ENCODE data around the gene SDK2. TPM values are rescaled to one million over a fixed set of nuclear protein-coding genes. Genes with fewer than 3 reads are reported as not detected.

SDK2 gene
- total and polyA plus RNA-seq, 2 experiments from 2014 or later = 0.74 to 5.1 TPM

- TF ChIP-seq ZNF462 (CRISPR knock-in tag; IDR thresholded peaks at IDR 0.05) = no peak
These were observed 102.7 kb downstream of the SDK2 start (continued) for GRCh38 chr17:73541561-73541981.

- no peaks in the 10 kb centered on the region for H3K79me2 ChIP-seq (replicated peaks; ENCODE audit: insufficient read depth)
- no peak overlapping the region for H2AFZ ChIP-seq
- peaks cover 42% of the 10 kb centered on the region for H3K4me1 Mint-ChIP-seq
- H3K27me3 ChIP-seq (ENCODE audit: insufficient read depth) = no peaks in the 10 kb centered on the region
- H3K4me1 ChIP-seq (ENCODE audit: insufficient read depth) = no peaks in the 10 kb centered on the region
- no peaks in the 10 kb centered on the region for H4K20me1 ChIP-seq (replicated peaks; ENCODE audit: insufficient read depth)
- H3K36me3 ChIP-seq (ENCODE audit: insufficient read depth) = no peaks in the 10 kb centered on the region
- H3K9me3 Mint-ChIP-seq = no peaks in the 10 kb centered on the region
- H3K27me3 Mint-ChIP-seq (ENCODE audit: insufficient read depth, low read depth, poor library complexity) = peaks cover 5% of the 10 kb centered on the region
- DNase-seq (ENCODE audit: low spot score) = no peak
- no peak overlapping the region for H3K27ac Mint-ChIP-seq
- H3K4me2 ChIP-seq = no peak overlapping the region
- no peak overlapping the region for H3K4me3 ChIP-seq
- no peaks in the 10 kb centered on the region for H3K9me2 ChIP-seq (ENCODE audit: insufficient read depth)
- H3K4me3 Mint-ChIP-seq = no peak overlapping the region
- H3K27ac ChIP-seq (ENCODE audit: low read depth) = no peak overlapping the region
- H3F3A ChIP-seq (replicated peaks; ENCODE audit: low read depth) = no peaks in the 10 kb centered on the region
- no peak; the same call in 2 of the 3 replicates for ATAC-seq
- no peaks in the 10 kb centered on the region for H3K36me3 Mint-ChIP-seq (ENCODE audit: low read depth)
- TF ChIP-seq POLR2AphosphoS5 (IDR thresholded peaks at IDR 0.05; ENCODE audit: low read depth) (no peak), EZH2phosphoT487 (IDR thresholded peaks at IDR 0.05; ENCODE audit: unreplicated experiment) (no peak), ZNF462 (CRISPR knock-in tag; IDR thresholded peaks at IDR 0.05) (no peak), EZH2 (IDR thresholded peaks at IDR 0.05; ENCODE audit: low read depth, unreplicated experiment) (no peak), CTCF (conservative IDR thresholded peaks at IDR 0.05; ENCODE audit: low read depth in 2 of 2) (no peak), ZNF114 (CRISPR knock-in tag; IDR thresholded peaks at IDR 0.05) (no peak), ZNF331 (CRISPR knock-in tag; IDR thresholded peaks at IDR 0.05; ENCODE audit: low read depth) (no peak), CREB1 (CRISPR knock-in tag; IDR thresholded peaks at IDR 0.05; ENCODE audit: low read depth) (no peak), JUNB (IDR thresholded peaks at IDR 0.05; ENCODE audit: unreplicated experiment) (no peak)
These were observed 103.1 kb downstream of the SDK2 start for GRCh38 chr17:73541111-73541510.
